Right ventricle myocardium superior (tissue), 1 donor: Measurements from ENCODE around the gene STUM. TPM values are rescaled to one million over a fixed set of nuclear protein-coding genes. Genes with fewer than 3 reads are reported as not detected.
"Not testable (repeated sequence)": the region's sequence is repeated elsewhere in the genome, so short reads cannot be mapped to it uniquely, and the experiment has no call there.

ENCODE experiments used
- ATAC-seq: fragments of 200-7000 bp; cut with Tn5 transposase; one replicate; pipeline ENCODE4 v1.9.1; 2020; ENCODE audit warnings: mild to moderate bottlenecking; ENCODE audit not compliant: poor library complexity
- DNase-seq: peaks from one replicate; pipeline ENCODE4 v3.0.0-alpha.2; 2020
- intact Hi-C: fragments of 100-400 bp; cut with DNase I; formaldehyde crosslinking; loops from one replicate; pipeline ENCODE4 v1.11.2; 2022
- total RNA-seq: library from RNA; stranded (reverse); fragmentation: NEBNext Ultra II Directional; extraction: Animal tissue kit (Norgen Biotek cat#: 25700); gene quantifications from one replicate; pipeline ENCODE4 v1.2.1, GENCODE V29; 2021
- donor health status: DM: no; HTN: yes; CAD: no; lungs with severe emphysema.

The STUM gene
- total RNA-seq, 1 donor from 2014 or later, result 1.2 TPM

- peak; percentile 78 for ATAC-seq
- no peak for DNase-seq
- intact Hi-C loops, result loop anchor here (5.0 kb wide), 1 partner anchor 188 kb away; no protein-coding TSS in a partner anchor
These were observed 61.4 kb downstream of the STUM start for GRCh38 chr1:226609836-226610455.

- no peak for ATAC-seq
- DNase-seq, result no peak
These were observed 62.1 kb downstream of the STUM start for GRCh38 chr1:226610671-226611070.

GRCh38 chr1:226611301-226611700 lies 62.7 kb downstream of the STUM start:
- DNase-seq (no peak), ATAC-seq (no peak)
- intact Hi-C loops, result loop anchor here (5.0 kb wide), 1 partner anchor 189 kb away; no protein-coding TSS in a partner anchor

More at GRCh38 chr1:226610671-226611070, 62.1 kb downstream of the STUM start:
- intact Hi-C loops, result loop anchor here (5.0 kb wide), 1 partner anchor 188 kb away; no protein-coding TSS in a partner anchor

GRCh38 chr1:226611980-226612379 lies 63.4 kb downstream of the STUM start:
- not testable (repeated sequence) for ATAC-seq, DNase-seq
- intact Hi-C loops, result loop anchor here (5.0 kb wide), 1 partner anchor 190 kb away; no protein-coding TSS in a partner anchor

GRCh38 chr1:226615876-226616275 lies 67.3 kb downstream of the STUM start:
- DNase-seq, result no peak

GRCh38 chr1:226616636-226617035 lies 68.1 kb downstream of the STUM start:
- ATAC-seq, result no peak
- intact Hi-C loops, result no loop called here
- DNase-seq, result no peak

More at GRCh38 chr1:226615876-226616275, 67.3 kb downstream of the STUM start:
- intact Hi-C loops, result no loop called here
- no peak for ATAC-seq

- ATAC-seq (no peak), DNase-seq (no peak)
- intact Hi-C loops, result no loop called here
These were observed 68.5 kb downstream of the STUM start for GRCh38 chr1:226617109-226617508.

- intact Hi-C loops, DNase-seq: not testable (repeated sequence)
These were observed 69.2 kb downstream of the STUM start for GRCh38 chr1:226617719-226618118.

GRCh38 chr1:226618380-226618779 lies 69.8 kb downstream of the STUM start:
- DNase-seq, result no peak
- intact Hi-C loops, result no loop called here
- ATAC-seq, result no peak

More at GRCh38 chr1:226617719-226618118, 69.2 kb downstream of the STUM start:
- not testable (repeated sequence) for ATAC-seq

- peak; percentile 29 for DNase-seq
- intact Hi-C loops, result no loop called here
These were observed 70.5 kb downstream of the STUM start for GRCh38 chr1:226619031-226619430.

GRCh38 chr1:226622012-226622411 lies 73.4 kb downstream of the STUM start:
- intact Hi-C loops, result no loop called here
- ATAC-seq (no peak), DNase-seq (no peak)

More at GRCh38 chr1:226619031-226619430, 70.5 kb downstream of the STUM start:
- no peak for ATAC-seq

- no peak for ATAC-seq
- intact Hi-C loops, result no loop called here
- peak; percentile 20 for DNase-seq
These were observed 76.0 kb downstream of the STUM start for GRCh38 chr1:226624526-226624925.

- DNase-seq, result peak; percentile 19
- intact Hi-C loops, result no loop called here
- no peak for ATAC-seq
These were observed 76.8 kb downstream of the STUM start for GRCh38 chr1:226625326-226625725.

GRCh38 chr1:226625832-226626576 lies 77.4 kb downstream of the STUM start:
- intact Hi-C loops, result no loop called here
- ATAC-seq (peak; percentile 23), DNase-seq (peak; percentile 30)

- ATAC-seq, result peak; percentile 85
- DNase-seq, result peak; percentile 84
- intact Hi-C loops, result no loop called here
These were observed 78.0 kb downstream of the STUM start for GRCh38 chr1:226626577-226626956.

- intact Hi-C loops, result no loop called here
- ATAC-seq (no peak), DNase-seq (peak; percentile 2)
These were observed 78.6 kb downstream of the STUM start for GRCh38 chr1:226627050-226627755.

GRCh38 chr1:226627924-226628611 lies 79.5 kb downstream of the STUM start:
- ATAC-seq (no peak), DNase-seq (peak; percentile 27)
- intact Hi-C loops, result no loop called here

GRCh38 chr1:226628612-226629155 lies 80.1 kb downstream of the STUM start:
- no peak for ATAC-seq
- DNase-seq, result peak; percentile 14
- intact Hi-C loops, result no loop called here
